B cell (primary cell): ENCODE measurements around the gene NAV1. TPM values are rescaled to one million over a fixed set of nuclear protein-coding genes. Genes with fewer than 3 reads are reported as not detected.
"Not testable (repeated sequence)": the region's sequence is repeated elsewhere in the genome, so short reads cannot be mapped to it uniquely, and the experiment has no call there.

Experiments used
- ATAC-seq: fragments of 200-7000 bp; cut with Tn5 transposase; one replicate; pipeline ENCODE4 v1.10.0; 2021; ENCODE audit warnings: low read depth, mild to moderate bottlenecking, moderate number of reproducible peaks, moderate library complexity
- CTCF ChIA-PET: fragments of 350-600 bp; sonication (Branson Sonifier 250); formaldehyde crosslinking; loops from one replicate; lab custom pipeline; 2021; ENCODE audit warnings: antibody characterized with exemption, inconsistent platforms; lab: Charles Lee
- POLR2A ChIA-PET: fragments of 350-600 bp; sonication (Branson Sonifier 250); formaldehyde crosslinking; loops from one replicate; lab custom pipeline; 2021; ENCODE audit warnings: antibody characterized with exemption; lab: Charles Lee
- DNase-seq: peaks from one replicate; pipeline ENCODE4 v3.0.0; 2013
- H2AFZ ChIP-seq: 2 replicates; pipeline ENCODE4 v1.6.1; 2012; ENCODE audit warnings: mild to moderate bottlenecking, low read depth, low read length; ENCODE audit not compliant: insufficient read depth, poor library complexity, severe bottlenecking
- H3K27ac ChIP-seq, 2 donors: 1 replicate in 1 of 2; 2 replicates in 1 of 2; pipeline ENCODE4 v1.5.1; 2012 to 2013; ENCODE audit warnings: low read length in 2 of 2, mild to moderate bottlenecking in 2 of 2, moderate library complexity in 1 of 2
- H3K27me3 ChIP-seq, 4 experiments: fragments of 200-600 bp in 1 of 4; sonication (generic) in 1 of 4; replicated peaks in 1 of 4; 1 replicate in 2 of 4; 2 replicates in 2 of 4; pipeline versions ENCODE4 v1.6.1 to v1.7.0; 2013 to 2016; ENCODE audit warnings: low read length in 3 of 4, mild to moderate bottlenecking in 2 of 4, mixed read lengths in 1 of 4, moderate library complexity in 1 of 4; ENCODE audit not compliant: insufficient read depth in 4 of 4, control insufficient read depth in 3 of 4; ENCODE audit errors: control extremely low read depth in 1 of 4
- H3K36me3 ChIP-seq, 2 experiments: replicated peaks in 1 of 2; 1 replicate in 1 of 2; 2 replicates in 1 of 2; pipeline versions ENCODE4 v1.6.1 to v1.7.1; 2013; ENCODE audit warnings: low read length in 1 of 2; ENCODE audit not compliant: insufficient read depth in 2 of 2, control insufficient read depth in 1 of 2; ENCODE audit errors: control extremely low read depth in 1 of 2, extremely low read depth in 1 of 2
- H3K4me1 ChIP-seq, 2 donors: fragments of 200-600 bp in 1 of 2; sonication (generic) in 1 of 2; 1 replicate in 1 of 2; 2 replicates in 1 of 2; pipeline versions ENCODE4 v1.5.1 to v1.6.1; 2013 to 2017; ENCODE audit warnings: low read length in 2 of 2; ENCODE audit not compliant: control insufficient read depth in 2 of 2, insufficient read depth in 2 of 2
- H3K4me2 ChIP-seq: replicated peaks from 2 replicates; pipeline ENCODE3; 2012; ENCODE audit warnings: mild to moderate bottlenecking, low read depth, low read length; ENCODE audit not compliant: poor library complexity, severe bottlenecking
- H3K4me3 ChIP-seq, 5 experiments: fragments of 200-600 bp in 1 of 5; sonication (generic) in 1 of 5; 1 replicate in 3 of 5; 2 replicates in 2 of 5; pipeline versions ENCODE4 v1.5.1 to v1.7.0; 2011 to 2016; ENCODE audit warnings: low read length in 4 of 5, mild to moderate bottlenecking in 4 of 5, low read depth in 2 of 5, control low read depth in 1 of 5, moderate library complexity in 1 of 5; ENCODE audit not compliant: insufficient read depth in 1 of 5; ENCODE audit errors: control extremely low read depth in 1 of 5, extremely low read depth in 1 of 5
- H3K79me2 ChIP-seq: fragments of 200-600 bp; sonication (generic); one replicate; pipeline ENCODE4 v1.6.0; 2016; ENCODE audit warnings: low read length; ENCODE audit not compliant: control insufficient read depth, insufficient read depth
- H3K9ac ChIP-seq: fragments of 200-600 bp; sonication (generic); 2 replicates; pipeline ENCODE4 v1.6.1; 2017; ENCODE audit warnings: mild to moderate bottlenecking, low read length, moderate library complexity
- H3K9me3 ChIP-seq, 3 donors: one replicate each; pipeline versions ENCODE4 v1.6.1 to v1.7.1; 2013; ENCODE audit warnings: low read length in 2 of 3; ENCODE audit not compliant: control insufficient read depth in 2 of 3, insufficient read depth in 1 of 3; ENCODE audit errors: control extremely low read depth in 1 of 3
- H4K20me1 ChIP-seq: 2 replicates; pipeline ENCODE4 v1.6.0; 2012; ENCODE audit warnings: mild to moderate bottlenecking, low read length; ENCODE audit not compliant: insufficient read depth, control insufficient read depth, poor library complexity, severe bottlenecking
- H3K27ac Mint-ChIP-seq: one replicate; pipeline ENCODE4 v1.8.0; 2021; ENCODE audit warnings: mixed read lengths
- H3K27me3 Mint-ChIP-seq: one replicate; pipeline ENCODE4 v1.8.0; 2021; ENCODE audit warnings: mixed read lengths
- H3K4me1 Mint-ChIP-seq: one replicate; pipeline ENCODE4 v1.8.0; 2021; ENCODE audit warnings: mixed read lengths
- H3K4me3 Mint-ChIP-seq: one replicate; pipeline ENCODE4 v1.8.0; 2021; ENCODE audit warnings: mixed read lengths
- H3K9me3 Mint-ChIP-seq: one replicate; pipeline ENCODE4 v1.8.0; 2022; ENCODE audit warnings: mixed read lengths; ENCODE audit not compliant: insufficient read depth
- CTCF ChIP-seq: fragments of 200-600 bp; IDR thresholded peaks from one replicate; pipeline ENCODE4 v1.8.0; 2022; ENCODE audit warnings: antibody characterized with exemption, mild to moderate bottlenecking
- EZH2 ChIP-seq: IDR thresholded peaks from 2 replicates; pipeline ENCODE4 v1.6.1; 2012; ENCODE audit warnings: borderline replicate concordance, low read depth, mild to moderate bottlenecking, moderate library complexity, low read length; ENCODE audit not compliant: insufficient read depth, poor library complexity, severe bottlenecking
- WGBS: methylation state at CpG from one replicate; pipeline ENCODE4 v1.1.5; 2013; ENCODE audit warnings: missing lambda C conversion rate; ENCODE audit not compliant: insufficient coverage; 5-methylcytosine and 5-hydroxymethylcytosine counted together
- intact Hi-C: fragments of 100-400 bp; cut with micrococcal nuclease; formaldehyde crosslinking; loops from one replicate; pipeline ENCODE4 v1.10.0; 2022
- polyA plus RNA-seq: library from polyadenylated mRNA; depleted of rRNA; stranded (reverse); fragments of >200 nt; gene quantifications from 2 replicates; pipeline ENCODE4 v1.2.3, GENCODE V29; 2012
- total RNA-seq, 2 donors: library from RNA; stranded (reverse); fragments of 120-200 nt in 1 of 2; gene quantifications; 1 replicate in 1 of 2; 2 replicates in 1 of 2; pipeline versions ENCODE4 v1.2.3 to v1.2.4, GENCODE V29; 2013 to 2022

Gene NAV1
- total and polyA plus RNA-seq, 2 donors (not counting 1 experiment from before 2014, with no cell fraction given), result 1.5 to 4.3 TPM

- Histone ChIP-seq H3K9me3 (peaks cover 0 to 17% (median 0%) of the 10 kb centered on the region in 3 donors), H3K4me3 (no peak overlapping the region), H3K79me2 (no peaks in the 10 kb centered on the region), H3K27ac (no peak overlapping the region), H3K36me3 (peaks cover 0 to 26% of the 10 kb centered on the region in 2 experiments), H3K4me2 (no peak overlapping the region), H2AFZ (no peak overlapping the region), H3K4me1 (no peaks in the 10 kb centered on the region), H3K9ac (no peak overlapping the region), H3K27me3 (no peaks in the 10 kb centered on the region), H4K20me1 (no peaks in the 10 kb centered on the region)
- POLR2A ChIA-PET, result no interaction called here
- TF ChIP-seq EZH2 (no peak), CTCF (no peak)
- Mint-ChIP-seq H3K4me3 (no peak overlapping the region), H3K4me1 (peaks cover 8% of the 10 kb centered on the region), H3K27ac (no peak overlapping the region), H3K27me3 (no peaks in the 10 kb centered on the region), H3K9me3 (no peaks in the 10 kb centered on the region)
- intact Hi-C loops, result no loop called here
- DNase-seq (no peak), ATAC-seq (no peak)
- WGBS, result 100% methylated on average over 2 of the region's 3 CpGs
- CTCF ChIA-PET, result interaction anchor here (3.1 to 4.7 kb wide), 2 partner anchors 11 to 21 kb away, joined by 18 to 28 read pairs; no protein-coding TSS in a partner anchor
These were observed 46.9 kb upstream of the NAV1 start for GRCh38 chr1:201491896-201492511.

GRCh38 chr1:201493026-201493656, 45.8 kb upstream of the NAV1 start:
- H4K20me1 ChIP-seq, H3K9ac ChIP-seq, intact Hi-C loops, DNase-seq, H3K9me3 Mint-ChIP-seq, H2AFZ ChIP-seq, H3K4me3 ChIP-seq, H3K4me1 ChIP-seq, H3K4me3 Mint-ChIP-seq, H3K27ac ChIP-seq, H3K27me3 Mint-ChIP-seq, H3K4me1 Mint-ChIP-seq, ATAC-seq, POLR2A ChIA-PET, H3K4me2 ChIP-seq, H3K27ac Mint-ChIP-seq, H3K27me3 ChIP-seq, H3K79me2 ChIP-seq: not testable (repeated sequence)
- Histone ChIP-seq H3K9me3 (peaks cover 0 to 17% (median 0%) of the 10 kb centered on the region in 3 donors), H3K36me3 (peaks cover 0 to 26% of the 10 kb centered on the region in 2 experiments)
- WGBS, result 100% methylated on average over 2 of the region's 3 CpGs
- CTCF ChIA-PET, result interaction anchor here (0.7 to 4.7 kb wide), 2 partner anchors 11 to 20 kb away, joined by 4 to 28 read pairs; no protein-coding TSS in a partner anchor
